Adrenal gland (tissue), 12 donors: Measurements from ENCODE around the gene FHL3. TPM values are rescaled to one million over a fixed set of nuclear protein-coding genes. Genes with fewer than 3 reads are reported as not detected.

ENCODE experiments used
- DNase-seq, 7 donors: peaks; one replicate each; pipeline ENCODE4 v3.0.0-alpha.2; 2019 to 2020
- H3K27ac ChIP-seq, 5 donors: fragments of 200-600 bp; sonication (generic) in 4 of 5; 1 replicate in 3 of 5; 2 replicates in 2 of 5; pipeline versions ENCODE4 v1.5.1 to v1.8.0; 2016 to 2020; ENCODE audit warnings: mild to moderate bottlenecking in 1 of 5
- H3K27me3 ChIP-seq: fragments of 200-600 bp; 2 replicates; pipeline ENCODE4 v1.8.0; 2021
- H3K36me3 ChIP-seq, 2 donors: fragments of 200-600 bp; replicated peaks in 1 of 2; 1 replicate in 1 of 2; 2 replicates in 1 of 2; pipeline versions ENCODE4 v1.5.1 to v1.8.0; 2018 to 2022
- H3K4me1 ChIP-seq, 2 donors: fragments of 200-600 bp; replicated peaks in 1 of 2; 1 replicate in 1 of 2; 2 replicates in 1 of 2; pipeline versions ENCODE4 v1.5.1 to v1.8.0; 2018 to 2021
- H3K4me3 ChIP-seq, 4 donors: fragments of 200-600 bp; sonication (generic) in 3 of 4; one replicate each; pipeline ENCODE4 v1.5.1; 2016 to 2018
- H3K9me3 ChIP-seq, 3 donors: fragments of 200-600 bp; sonication (generic) in 1 of 3; replicated peaks in 1 of 3; 1 replicate in 2 of 3; 2 replicates in 1 of 3; pipeline versions ENCODE4 v1.5.1 to v1.8.0; 2016 to 2021
- CTCF ChIP-seq, 6 experiments: fragments of 450-650 bp in 4 of 6; fragments of 200-600 bp in 2 of 6; sonication (generic) in 1 of 6; IDR thresholded peaks; 1 replicate in 5 of 6; 2 replicates in 1 of 6; pipeline versions ENCODE4 v1.5.1 to v1.8.0; 2016 to 2021; ENCODE audit warnings: antibody characterized with exemption in 6 of 6, mild to moderate bottlenecking in 2 of 6, moderate library complexity in 1 of 6
- POLR2A ChIP-seq, 2 donors: fragments of 450-650 bp; IDR thresholded peaks; one replicate each; pipeline ENCODE4 v1.6.1; 2017; ENCODE audit warnings: antibody characterized with exemption in 2 of 2, mild to moderate bottlenecking in 2 of 2, moderate library complexity in 1 of 2
- WGBS, 4 donors: extraction: QIAGEN DNeasy Blood & Tissue Kit in 2 of 4; methylation state at CpG; one replicate each; pipeline versions ENCODE4 v1.1.5 to v1.1.7; 2013 to 2017; 5-methylcytosine and 5-hydroxymethylcytosine counted together
- intact Hi-C, 2 donors: fragments of 100-400 bp; cut with DNase I; formaldehyde crosslinking; loops; one replicate each; pipeline versions ENCODE4 v1.14.1 to v1.15.0; 2022 to 2023
- polyA plus RNA-seq, 3 donors: library from polyadenylated mRNA; stranded (reverse); fragments of 200-250 nt in 2 of 3; fragments of 350-450 nt in 1 of 3; fragmentation: Illumina TruSeq in 1 of 3; extraction: RNeasy Lipid Tissue Mini Kit (QIAGEN cat#74804) in 1 of 3; gene quantifications; one replicate each; pipeline ENCODE4 v1.2.3, GENCODE V29; 2013 to 2014
- total RNA-seq, 9 donors: library from RNA; depleted of rRNA in 4 of 9; stranded (reverse); fragments of >200 nt in 4 of 9; fragments of 120-200 nt in 1 of 9; fragmentation: NEBNext Ultra II Directional in 1 of 9; extraction: Animal tissue kit (Norgen Biotek cat#: 25700) in 1 of 9; gene quantifications; one replicate each; pipeline versions ENCODE4 v1.1.0 to v1.2.4, GENCODE V29; 2013 to 2023
- donor health status: healthy with polysubstance abuse.
- donor health status: Bipolar disorder and iron deficiency.
- donor health status: DM: yes; HTN: yes; CAD: no.
- donor health status: DM: no; HTN: no; CAD: no.
- donor health status: DM: no; HTN: no; CAD: no.
- donor health status: DM: yes; HTN: yes; CAD: no.

FHL3 gene
- total and polyA plus RNA-seq, 12 donors, result 5.8 to 47.6 (median 23.2) TPM

- Histone ChIP-seq H3K27me3 (no peaks in the 10 kb centered on the region), H3K27ac (no peak overlapping the region), H3K36me3 (no peaks in the 10 kb centered on the region), H3K4me3 (no peak overlapping the region), H3K9me3 (no peaks in the 10 kb centered on the region), H3K4me1 (peaks cover 16 to 17% of the 10 kb centered on the region in 2 donors)
- whole genome bisulfite sequencing, 4 donors, result 76 to 89% (median 88%) methylated on average over 5 to 6 of the region's 6 CpGs
- intact Hi-C loops, result no loop called here
- peak in 1 of 7 donors; percentile 10 for DNase-seq
- no peak for TF ChIP-seq CTCF (IDR thresholded peaks at IDR 0.05)
- TF ChIP-seq POLR2A (IDR thresholded peaks at IDR 0.05), result no peak
Measured at GRCh38 chr1:38009841-38010180, 4.5 kb upstream of the FHL3 start.

- peak in 2 of 7 donors; percentile 16 to 45 for DNase-seq
- H3K27ac ChIP-seq, result peak overlapping the region in 1 of 5 donors; percentile 50
- intact Hi-C loops, result no loop called here
Measured at GRCh38 chr1:38009088-38009840, 4.0 kb upstream of the FHL3 start.

GRCh38 chr1:38006008-38006828 is 904 bp upstream of the FHL3 start:
- H3K4me1 ChIP-seq, result peaks cover 20 to 24% of the 10 kb centered on the region in 2 donors
- H3K36me3 ChIP-seq, result no peaks in the 10 kb centered on the region
- WGBS, 4 donors, result 62 to 69% (median 68%) methylated on average over 11 to 12 of the region's 12 CpGs
- peak overlapping the region in 3 of 5 donors; percentile 42 to 84 (median 44) for H3K27ac ChIP-seq
- intact Hi-C loops, result no loop called here
- no peaks in the 10 kb centered on the region for H3K9me3 ChIP-seq
- peak overlapping the region in 1 of 4 donors; percentile 80 for H3K4me3 ChIP-seq
- TF ChIP-seq POLR2A (IDR thresholded peaks at IDR 0.05), result no peak
- no peak for TF ChIP-seq CTCF (IDR thresholded peaks at IDR 0.05)
- peak in 1 of 7 donors; percentile 22 for DNase-seq
- no peaks in the 10 kb centered on the region for H3K27me3 ChIP-seq

More at GRCh38 chr1:38009088-38009840, 4.0 kb upstream of the FHL3 start:
- peaks cover 14% of the 10 kb centered on the region in 2 donors for H3K4me1 ChIP-seq
- TF ChIP-seq POLR2A (IDR thresholded peaks at IDR 0.05) (no peak), CTCF (IDR thresholded peaks at IDR 0.05) (no peak)
- no peaks in the 10 kb centered on the region for H3K36me3 ChIP-seq
- H3K4me3 ChIP-seq, result no peak overlapping the region
- 79 to 90% (median 81%) methylated on average over 7 to 8 of the region's 8 CpGs for WGBS, 4 donors
- H3K27me3 ChIP-seq, result no peaks in the 10 kb centered on the region
- H3K9me3 ChIP-seq, result no peaks in the 10 kb centered on the region
